GM10847 (cell line): ENCODE measurements around the gene NAIF1.

Experiments
- POLR2A ChIP-seq: IDR thresholded peaks from 2 replicates; pipeline ENCODE4 v1.6.1; 2011; ENCODE audit not compliant: insufficient read length; ENCODE audit errors: extremely low read depth

NAIF1 gene

GRCh38 chr9:128105538-128106175, 38.5 kb upstream of the NAIF1 start:
- no peak for TF ChIP-seq POLR2A

- TF ChIP-seq POLR2A: no peak
Measured at GRCh38 chr9:128104171-128104618, 37.1 kb upstream of the NAIF1 start.

DNA sequence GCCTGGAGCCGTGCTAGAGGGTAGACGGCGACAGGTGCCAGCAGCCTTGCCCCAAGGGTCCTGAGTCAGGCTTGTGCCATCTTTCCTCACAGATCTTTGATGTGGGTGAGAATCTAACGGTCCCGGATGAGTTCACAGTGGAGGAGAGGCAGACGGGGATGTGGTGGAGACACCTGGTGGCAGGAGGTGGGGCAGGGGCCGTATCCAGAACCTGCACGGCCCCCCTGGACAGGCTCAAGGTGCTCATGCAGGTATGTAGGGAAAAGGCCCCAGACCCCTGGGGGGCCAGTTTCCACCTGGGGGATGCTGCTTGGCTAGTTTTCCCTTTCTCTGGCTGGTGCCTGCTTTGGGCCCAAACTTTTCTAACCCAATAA, 36.5 kb upstream of the NAIF1 start:
- TF ChIP-seq POLR2A: no peak

DNA sequence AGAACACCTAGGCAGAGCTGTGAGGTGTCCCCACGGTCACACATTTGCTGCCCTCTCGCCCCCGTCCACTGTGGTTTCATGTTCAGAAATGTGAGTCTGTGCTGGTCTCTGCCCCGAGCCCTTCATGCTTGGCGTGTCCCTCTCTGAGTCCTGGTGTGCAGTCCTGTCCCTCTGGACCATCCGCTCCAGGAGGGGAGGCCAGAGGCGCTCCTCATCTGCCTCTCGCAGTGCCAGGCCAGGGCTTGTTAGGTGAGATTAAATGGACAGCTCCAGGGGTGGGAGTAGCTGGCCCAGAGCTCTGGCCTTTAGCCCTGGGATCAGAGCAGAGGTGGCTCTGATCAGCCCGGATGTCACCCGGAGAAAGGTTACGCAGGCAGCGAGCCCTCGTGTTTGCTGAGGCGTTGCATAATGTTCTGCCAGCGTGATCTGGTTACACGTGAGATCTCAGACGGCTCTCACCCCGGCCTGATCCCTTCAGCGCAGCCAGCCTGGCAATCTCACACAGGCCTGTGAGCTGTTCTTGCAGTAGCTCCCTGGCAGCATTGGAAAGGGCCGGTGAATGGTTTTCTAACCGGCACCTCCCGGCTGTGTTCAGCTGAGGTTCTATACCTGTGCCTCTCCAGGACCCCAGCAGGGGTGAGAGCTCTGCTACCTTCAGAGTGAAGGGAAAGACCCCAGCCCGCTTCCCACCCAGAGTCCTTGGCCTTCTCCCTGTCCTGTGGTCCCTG, 35.9 kb upstream of the NAIF1 start:
- TF ChIP-seq POLR2A: no peak

DNA sequence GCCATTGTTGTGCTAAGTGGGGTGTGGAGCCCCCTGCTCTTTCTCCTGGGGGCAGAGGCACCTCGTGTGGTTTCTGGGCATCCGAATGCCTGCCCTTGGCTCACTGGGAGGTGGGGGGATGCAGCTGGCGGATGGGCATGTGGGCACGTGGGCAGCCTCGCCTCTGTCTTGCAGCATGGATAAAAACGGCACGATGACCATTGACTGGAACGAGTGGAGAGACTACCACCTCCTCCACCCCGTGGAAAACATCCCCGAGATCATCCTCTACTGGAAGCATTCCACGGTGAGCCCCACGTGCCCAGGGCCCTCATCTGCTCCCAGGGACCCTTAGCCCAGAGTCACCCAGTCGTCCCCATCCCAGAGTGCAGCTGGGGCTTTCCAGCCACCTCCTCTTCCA, 35.1 kb upstream of the NAIF1 start:
- TF ChIP-seq POLR2A: no peak

- no peak for TF ChIP-seq POLR2A
Measured at GRCh38 chr9:128101690-128102089, 34.6 kb upstream of the NAIF1 start.

DNA sequence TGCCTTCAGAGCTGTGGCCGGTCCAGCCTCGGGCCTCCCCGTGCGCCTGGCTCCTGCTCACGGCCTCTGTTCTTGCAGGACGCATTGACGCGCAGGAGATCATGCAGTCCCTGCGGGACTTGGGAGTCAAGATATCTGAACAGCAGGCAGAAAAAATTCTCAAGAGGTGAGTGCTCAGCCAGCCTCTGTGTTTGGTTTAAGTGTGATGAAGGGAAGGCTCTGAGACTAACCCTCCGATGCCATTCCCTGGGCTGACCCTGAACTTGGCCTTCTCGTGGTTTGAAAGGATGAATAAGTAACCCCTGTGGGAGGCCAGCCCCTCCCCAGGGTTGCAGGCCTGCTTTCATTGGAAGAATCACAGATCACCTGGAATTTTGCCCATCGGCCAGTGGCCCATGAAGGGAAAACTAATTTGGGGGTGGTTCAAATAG, 34.1 kb upstream of the NAIF1 start:
- TF ChIP-seq POLR2A: no peak

DNA sequence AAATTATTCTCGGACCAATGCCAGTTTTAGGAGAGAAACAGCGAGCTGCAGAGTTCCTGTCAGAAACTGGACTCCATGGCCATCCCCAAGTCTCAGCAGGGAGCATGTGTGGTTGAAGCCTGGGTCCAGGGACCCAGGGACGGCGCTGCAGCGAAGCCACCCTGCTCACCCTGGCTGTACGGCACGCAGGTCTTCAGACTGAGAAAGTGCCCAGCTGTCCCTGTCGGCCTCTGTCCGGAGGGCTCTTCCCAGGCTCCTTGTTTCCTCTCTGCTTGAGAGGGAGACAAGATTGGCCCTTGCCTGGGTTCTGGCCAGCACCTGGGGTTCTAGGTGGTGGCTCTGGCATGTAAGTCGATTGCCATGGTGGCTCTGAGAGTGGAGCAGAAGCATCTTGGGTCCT, 33.5 kb upstream of the NAIF1 start:
- no peak for TF ChIP-seq POLR2A

GRCh38 chr9:128099932-128100491, 32.9 kb upstream of the NAIF1 start:
- no peak for TF ChIP-seq POLR2A

DNA sequence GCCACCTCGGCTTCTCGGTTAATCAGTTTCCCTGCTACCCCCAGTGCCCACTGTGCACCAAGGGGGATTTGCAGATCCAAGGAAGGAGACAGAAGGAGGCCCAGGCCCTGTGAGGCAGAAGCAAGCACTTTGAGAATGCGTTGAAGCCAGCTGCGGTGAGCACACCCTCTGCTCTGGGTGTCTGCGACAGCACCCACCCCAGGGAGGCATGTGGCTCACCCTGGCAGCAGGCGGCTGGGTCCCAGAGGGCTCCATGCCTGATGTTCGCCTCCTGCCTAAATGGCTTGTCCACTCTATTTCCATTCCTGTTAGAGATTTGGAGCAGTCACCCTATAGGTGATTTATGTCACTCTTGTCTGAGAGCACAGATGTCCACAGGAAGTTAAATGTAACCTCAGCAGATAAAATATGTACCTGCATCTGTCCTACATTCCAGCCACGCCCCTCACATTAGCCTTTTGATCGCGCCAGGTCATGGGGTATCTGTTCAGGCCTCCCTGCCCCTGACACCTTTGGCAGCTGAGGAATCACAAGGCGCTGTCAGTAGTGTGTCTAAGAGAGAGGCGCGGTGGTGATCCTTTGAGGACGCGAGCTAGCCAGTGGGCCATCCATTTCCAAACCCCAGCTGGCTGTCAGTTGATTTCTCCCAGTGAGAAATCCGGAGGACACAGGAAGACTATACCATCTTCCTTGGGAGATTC, 32.3 kb upstream of the NAIF1 start:
- no peak for TF ChIP-seq POLR2A

GRCh38 chr9:128098297-128099230, 31.4 kb upstream of the NAIF1 start:
- no peak for TF ChIP-seq POLR2A

DNA sequence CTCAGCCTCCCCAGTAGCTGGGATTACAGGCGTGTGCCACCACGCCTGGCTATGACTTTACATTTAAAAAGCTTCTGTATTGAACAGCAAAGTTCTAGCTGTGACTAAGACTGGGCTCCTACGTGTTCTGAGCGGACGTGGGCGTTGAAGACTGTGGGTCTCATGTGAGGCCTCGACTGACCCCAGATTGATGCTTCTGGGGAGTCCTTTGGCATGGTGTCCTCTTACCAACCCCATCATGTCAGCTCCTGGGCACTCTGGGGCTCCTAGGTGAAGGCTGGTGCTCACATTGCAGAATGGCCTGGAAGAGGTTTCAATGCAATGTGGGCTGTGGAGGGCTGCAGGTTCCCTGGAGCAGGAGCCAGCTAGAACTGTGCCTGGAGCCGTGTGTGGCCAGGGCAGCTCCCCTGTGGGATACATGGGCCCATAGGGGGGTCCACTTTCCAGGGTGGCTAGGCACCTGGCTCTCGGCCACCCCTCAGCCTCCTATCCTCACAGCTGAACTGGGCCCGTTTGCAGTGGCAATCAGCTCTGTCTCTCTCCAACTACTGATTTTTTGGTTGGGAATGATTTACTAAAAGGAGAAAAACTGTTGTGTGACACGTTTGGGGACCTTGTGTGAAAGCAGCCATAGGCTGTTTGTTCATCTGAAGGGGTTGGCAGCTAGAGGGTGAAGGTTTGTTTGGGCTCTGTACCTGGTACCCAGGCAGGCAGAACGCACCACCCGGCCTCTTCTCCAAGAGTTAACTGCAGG, 30.6 kb upstream of the NAIF1 start:
- no peak for TF ChIP-seq POLR2A

- TF ChIP-seq POLR2A: no peak
Measured at GRCh38 chr9:128096616-128097536, 29.8 kb upstream of the NAIF1 start.
